Vagina (tissue), 2 donors: ENCODE measurements around the gene WDR83.

ENCODE experiments used
- POLR2A ChIP-seq, 2 donors: fragments of 450-650 bp; IDR thresholded peaks; one replicate each; pipeline ENCODE4 v1.6.1; 2017; ENCODE audit warnings: antibody characterized with exemption in 2 of 2, mild to moderate bottlenecking in 2 of 2, moderate library complexity in 2 of 2
- POLR2AphosphoS5 ChIP-seq, 2 donors: sonication (generic); formaldehyde crosslinking; IDR thresholded peaks; one replicate each; pipeline ENCODE4 v1.9.0; 2017; ENCODE audit warnings: antibody characterized with exemption in 2 of 2, mild to moderate bottlenecking in 2 of 2, low read depth in 1 of 2; ENCODE audit not compliant: insufficient read depth in 1 of 2
- TF ChIP-seq, protein P1 (sequence below), 3 experiments: fragments of 450-650 bp in 2 of 3; fragments of 200-600 bp in 1 of 3; sonication (generic) in 1 of 3; IDR thresholded peaks; one replicate each; pipeline ENCODE4 v1.5.1; 2017 to 2019; ENCODE audit warnings: antibody characterized with exemption in 3 of 3, mild to moderate bottlenecking in 2 of 3, moderate library complexity in 2 of 3

DNA sequence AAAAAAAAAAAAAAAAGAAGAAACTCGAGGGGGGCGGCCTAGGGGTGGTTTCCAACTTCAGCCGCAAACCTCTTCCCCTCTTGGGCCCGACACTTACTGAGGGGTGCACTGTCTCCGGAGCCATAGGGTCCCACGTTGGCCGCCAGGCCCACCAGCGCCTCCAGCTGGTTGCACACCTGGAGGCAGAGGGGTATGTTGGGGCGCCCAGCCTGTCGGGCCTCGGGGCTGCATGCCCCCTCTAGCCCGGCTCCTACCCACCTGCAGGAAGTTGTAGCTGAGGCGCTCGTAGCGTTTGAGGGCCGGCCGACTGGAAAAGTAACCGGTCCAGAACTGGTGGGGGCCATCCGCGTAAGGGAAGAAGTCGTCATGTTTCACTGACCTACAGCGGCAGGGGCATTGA lies 8.6 kb upstream of the WDR83 start:
- no peak for TF ChIP-seq POLR2AphosphoS5 (IDR thresholded peaks at IDR 0.05; ENCODE audit: insufficient read depth in 1 of 2, low read depth in 1 of 2)
- TF ChIP-seq, protein P1, sequence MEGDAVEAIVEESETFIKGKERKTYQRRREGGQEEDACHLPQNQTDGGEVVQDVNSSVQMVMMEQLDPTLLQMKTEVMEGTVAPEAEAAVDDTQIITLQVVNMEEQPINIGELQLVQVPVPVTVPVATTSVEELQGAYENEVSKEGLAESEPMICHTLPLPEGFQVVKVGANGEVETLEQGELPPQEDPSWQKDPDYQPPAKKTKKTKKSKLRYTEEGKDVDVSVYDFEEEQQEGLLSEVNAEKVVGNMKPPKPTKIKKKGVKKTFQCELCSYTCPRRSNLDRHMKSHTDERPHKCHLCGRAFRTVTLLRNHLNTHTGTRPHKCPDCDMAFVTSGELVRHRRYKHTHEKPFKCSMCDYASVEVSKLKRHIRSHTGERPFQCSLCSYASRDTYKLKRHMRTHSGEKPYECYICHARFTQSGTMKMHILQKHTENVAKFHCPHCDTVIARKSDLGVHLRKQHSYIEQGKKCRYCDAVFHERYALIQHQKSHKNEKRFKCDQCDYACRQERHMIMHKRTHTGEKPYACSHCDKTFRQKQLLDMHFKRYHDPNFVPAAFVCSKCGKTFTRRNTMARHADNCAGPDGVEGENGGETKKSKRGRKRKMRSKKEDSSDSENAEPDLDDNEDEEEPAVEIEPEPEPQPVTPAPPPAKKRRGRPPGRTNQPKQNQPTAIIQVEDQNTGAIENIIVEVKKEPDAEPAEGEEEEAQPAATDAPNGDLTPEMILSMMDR (IDR thresholded peaks at IDR 0.05) = no peak
- TF ChIP-seq POLR2A (IDR thresholded peaks at IDR 0.05) = no peak
